Measurements from ENCODE around the gene CRBN.

Gene CRBN

DNA sequence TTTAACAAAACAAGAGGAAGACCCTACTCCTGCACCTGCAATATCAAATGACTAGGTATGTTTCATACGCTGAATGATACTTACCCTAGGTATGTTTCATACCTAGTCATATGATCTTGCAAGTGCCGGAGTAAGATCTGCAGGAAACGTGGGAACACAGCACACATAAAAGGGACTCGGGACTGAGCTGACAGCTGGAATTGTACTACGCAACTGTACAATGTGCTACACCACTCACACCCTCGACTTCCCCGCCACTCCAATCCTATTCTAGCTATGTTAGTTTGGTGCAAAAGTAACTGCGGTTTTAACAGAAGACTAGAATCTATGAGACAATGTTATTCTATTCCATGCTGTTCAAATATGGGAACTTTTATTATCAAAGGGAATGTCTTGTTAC lies 22.0 kb downstream of the CRBN start:
- TF ChIP-seq, protein P1, sequence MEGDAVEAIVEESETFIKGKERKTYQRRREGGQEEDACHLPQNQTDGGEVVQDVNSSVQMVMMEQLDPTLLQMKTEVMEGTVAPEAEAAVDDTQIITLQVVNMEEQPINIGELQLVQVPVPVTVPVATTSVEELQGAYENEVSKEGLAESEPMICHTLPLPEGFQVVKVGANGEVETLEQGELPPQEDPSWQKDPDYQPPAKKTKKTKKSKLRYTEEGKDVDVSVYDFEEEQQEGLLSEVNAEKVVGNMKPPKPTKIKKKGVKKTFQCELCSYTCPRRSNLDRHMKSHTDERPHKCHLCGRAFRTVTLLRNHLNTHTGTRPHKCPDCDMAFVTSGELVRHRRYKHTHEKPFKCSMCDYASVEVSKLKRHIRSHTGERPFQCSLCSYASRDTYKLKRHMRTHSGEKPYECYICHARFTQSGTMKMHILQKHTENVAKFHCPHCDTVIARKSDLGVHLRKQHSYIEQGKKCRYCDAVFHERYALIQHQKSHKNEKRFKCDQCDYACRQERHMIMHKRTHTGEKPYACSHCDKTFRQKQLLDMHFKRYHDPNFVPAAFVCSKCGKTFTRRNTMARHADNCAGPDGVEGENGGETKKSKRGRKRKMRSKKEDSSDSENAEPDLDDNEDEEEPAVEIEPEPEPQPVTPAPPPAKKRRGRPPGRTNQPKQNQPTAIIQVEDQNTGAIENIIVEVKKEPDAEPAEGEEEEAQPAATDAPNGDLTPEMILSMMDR (conservative IDR thresholded peaks at IDR 0.05; ENCODE audit: low read length): no peak
- no peak for TF ChIP-seq EZH2phosphoT487 (IDR thresholded peaks at IDR 0.05; ENCODE audit: borderline replicate concordance)
- Histone ChIP-seq H3K27me3 (ENCODE audit: insufficient read depth, low read length, poor library complexity, severe bottlenecking) (no peaks in the 10 kb centered on the region), H3F3A (ENCODE audit: low read depth) (no peaks in the 10 kb centered on the region), H3K9me3 (ENCODE audit: insufficient read depth, low read depth, low read length) (no peaks in the 10 kb centered on the region), H3K79me2 (ENCODE audit: insufficient read depth, low read length) (no peaks in the 10 kb centered on the region), H3K9me2 (replicated peaks; ENCODE audit: low read depth, low read length) (no peaks in the 10 kb centered on the region), H3K36me3 (ENCODE audit: insufficient read depth, low read length) (peaks cover 93% of the 10 kb centered on the region), H2AFZ (ENCODE audit: low read length) (no peak overlapping the region), H3K4me3 (ENCODE audit: low read length, poor library complexity, severe bottlenecking) (no peak overlapping the region), H3K4me2 (ENCODE audit: low read depth, low read length, poor library complexity, severe bottlenecking) (no peak overlapping the region), H3K9ac (ENCODE audit: low read depth, low read length, poor library complexity, severe bottlenecking) (no peak overlapping the region), H3K4me1 (ENCODE audit: insufficient read depth, low read length, poor library complexity, severe bottlenecking) (no peaks in the 10 kb centered on the region), H4K20me1 (ENCODE audit: insufficient read depth, low read length, poor library complexity, severe bottlenecking) (no peaks in the 10 kb centered on the region)

DNA sequence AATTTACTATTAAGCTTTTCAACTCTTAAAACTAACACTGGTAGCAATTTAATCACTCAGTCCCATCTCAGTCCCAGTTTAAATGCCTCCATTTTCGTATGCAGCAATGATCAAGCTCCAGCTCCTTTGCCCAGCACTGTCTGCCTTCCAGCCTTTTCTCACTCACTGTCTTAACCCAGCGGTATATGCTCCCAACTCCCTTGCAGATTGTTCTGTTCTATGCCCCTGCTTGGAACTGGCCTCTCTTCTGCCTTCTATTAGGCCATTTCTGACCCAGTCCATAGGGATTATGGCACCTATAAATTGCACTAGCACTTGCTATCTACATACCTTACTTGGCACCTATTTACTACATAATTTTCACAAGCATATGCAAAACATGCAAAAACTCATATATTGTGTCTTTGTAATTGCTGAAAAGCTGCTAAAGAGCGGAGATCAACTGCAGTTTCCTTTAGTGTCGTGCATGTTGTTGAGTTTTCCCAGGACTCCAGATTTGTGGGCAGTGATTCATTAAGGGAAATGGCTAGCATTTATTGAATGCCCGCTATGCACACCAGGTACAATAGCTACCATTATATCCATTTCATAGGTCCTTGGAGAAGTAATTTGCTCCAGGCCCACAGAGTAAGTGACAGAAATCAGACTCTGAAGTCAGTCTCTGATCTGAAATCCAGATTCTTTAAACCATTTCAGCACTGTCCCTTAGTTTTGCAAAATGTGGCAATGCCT lies 24.4 kb downstream of the CRBN start:
- TF ChIP-seq, protein P1 (conservative IDR thresholded peaks at IDR 0.05; ENCODE audit: low read length): no peak
- TF ChIP-seq EZH2phosphoT487 (IDR thresholded peaks at IDR 0.05; ENCODE audit: borderline replicate concordance): no peak
- H4K20me1 ChIP-seq (ENCODE audit: insufficient read depth, low read length, poor library complexity, severe bottlenecking): no peaks in the 10 kb centered on the region
- no peaks in the 10 kb centered on the region for H3K4me1 ChIP-seq (ENCODE audit: insufficient read depth, low read length, poor library complexity, severe bottlenecking)
- no peak overlapping the region for H3K4me2 ChIP-seq (ENCODE audit: low read depth, low read length, poor library complexity, severe bottlenecking)
- no peak overlapping the region for H3K4me3 ChIP-seq (ENCODE audit: low read length, poor library complexity, severe bottlenecking)
- H3K27me3 ChIP-seq (ENCODE audit: insufficient read depth, low read length, poor library complexity, severe bottlenecking): no peaks in the 10 kb centered on the region
- no peaks in the 10 kb centered on the region for H3F3A ChIP-seq (ENCODE audit: low read depth)
- no peaks in the 10 kb centered on the region for H3K9me2 ChIP-seq (replicated peaks; ENCODE audit: low read depth, low read length)
- H2AFZ ChIP-seq (ENCODE audit: low read length): no peak overlapping the region
- no peaks in the 10 kb centered on the region for H3K9me3 ChIP-seq (ENCODE audit: insufficient read depth, low read depth, low read length)
- H3K79me2 ChIP-seq (ENCODE audit: insufficient read depth, low read length): no peaks in the 10 kb centered on the region
- H3K9ac ChIP-seq (ENCODE audit: low read depth, low read length, poor library complexity, severe bottlenecking): no peak overlapping the region
- peaks cover 95% of the 10 kb centered on the region for H3K36me3 ChIP-seq (ENCODE audit: insufficient read depth, low read length)

DNA sequence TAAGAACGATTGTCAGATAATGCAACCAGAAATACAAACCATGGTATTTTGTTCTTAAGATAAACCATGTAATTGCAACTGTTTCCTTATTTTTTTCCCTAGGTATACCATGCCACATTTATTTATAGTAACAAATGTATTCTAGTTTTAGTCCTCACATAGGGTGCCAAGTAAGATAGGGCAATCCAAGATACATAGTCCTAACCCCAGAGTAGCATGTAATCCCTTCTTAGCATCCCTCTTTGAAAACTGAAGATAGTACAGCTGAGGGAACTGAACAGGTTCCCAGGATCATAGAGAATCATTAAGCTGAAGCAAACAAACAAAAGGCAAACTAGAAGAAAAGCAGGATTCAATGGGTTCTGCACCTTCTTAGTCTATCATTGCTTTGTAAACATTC lies 28.0 kb downstream of the CRBN start:
- Histone ChIP-seq H3K27me3 (ENCODE audit: insufficient read depth, low read length, poor library complexity, severe bottlenecking) (no peaks in the 10 kb centered on the region), H3K4me2 (ENCODE audit: low read depth, low read length, poor library complexity, severe bottlenecking) (no peak overlapping the region), H3K4me3 (ENCODE audit: low read length, poor library complexity, severe bottlenecking) (no peak overlapping the region), H3K9me2 (replicated peaks; ENCODE audit: low read depth, low read length) (no peaks in the 10 kb centered on the region), H3F3A (ENCODE audit: low read depth) (no peaks in the 10 kb centered on the region), H3K79me2 (ENCODE audit: insufficient read depth, low read length) (no peaks in the 10 kb centered on the region), H3K9ac (ENCODE audit: low read depth, low read length, poor library complexity, severe bottlenecking) (no peak overlapping the region), H3K4me1 (ENCODE audit: insufficient read depth, low read length, poor library complexity, severe bottlenecking) (no peaks in the 10 kb centered on the region), H3K9me3 (ENCODE audit: insufficient read depth, low read depth, low read length) (no peaks in the 10 kb centered on the region), H3K36me3 (ENCODE audit: insufficient read depth, low read length) (peaks cover 98% of the 10 kb centered on the region), H4K20me1 (ENCODE audit: insufficient read depth, low read length, poor library complexity, severe bottlenecking) (no peaks in the 10 kb centered on the region), H2AFZ (ENCODE audit: low read length) (no peak overlapping the region)
- TF ChIP-seq, protein P1 (conservative IDR thresholded peaks at IDR 0.05; ENCODE audit: low read length): no peak
- TF ChIP-seq EZH2phosphoT487 (IDR thresholded peaks at IDR 0.05; ENCODE audit: borderline replicate concordance): no peak

Measured in Loucy (cell line).